WTC11 (cell line): ENCODE measurements around the gene PODN. TPM values are rescaled to one million over a fixed set of nuclear protein-coding genes. Genes with fewer than 3 reads are reported as not detected.

Source experiments
- ATAC-seq: fragments of 200-7000 bp; cut with Tn5 transposase; 2 replicates; pipeline ENCODE4 v1.10.0; 2021; ENCODE audit warnings: mild to moderate bottlenecking, moderate library complexity
- CTCF ChIA-PET: fragments of 300-600 bp; sonication (Branson Sonifier 250); formaldehyde crosslinking; loops from one replicate; lab custom pipeline; 2021; ENCODE audit warnings: antibody characterized with exemption; lab: Charles Lee
- POLR2A ChIA-PET: fragments of 350-600 bp; sonication (Branson Sonifier 250); formaldehyde crosslinking; loops from one replicate; lab custom pipeline; 2021; ENCODE audit warnings: antibody characterized with exemption; lab: Charles Lee
- DNase-seq: peaks from one replicate; pipeline ENCODE4 v3.0.0; 2021; ENCODE audit warnings: low spot score
- H3K27ac Mint-ChIP-seq: 2 replicates; pipeline ENCODE4 v1.8.0; 2021; ENCODE audit warnings: mixed read lengths
- H3K27me3 Mint-ChIP-seq: 2 replicates; pipeline ENCODE4 v1.8.0; 2021; ENCODE audit warnings: low read depth, mild to moderate bottlenecking, moderate library complexity, mixed read lengths
- H3K36me3 Mint-ChIP-seq: 2 replicates; pipeline ENCODE4 v1.8.0; 2021; ENCODE audit warnings: mixed read lengths
- H3K4me1 Mint-ChIP-seq: 2 replicates; pipeline ENCODE4 v1.8.0; 2022; ENCODE audit warnings: mixed read lengths
- H3K4me3 Mint-ChIP-seq: 2 replicates; pipeline ENCODE4 v1.8.0; 2021; ENCODE audit warnings: mild to moderate bottlenecking, moderate library complexity, mixed read lengths
- H3K9me3 Mint-ChIP-seq: 2 replicates; pipeline ENCODE4 v1.8.0; 2021; ENCODE audit warnings: mixed read lengths
- ATF1 ChIP-seq: sonication (generic); formaldehyde crosslinking; IDR thresholded peaks from 2 replicates; pipeline ENCODE4 v1.8.1; 2023; ENCODE audit warnings: mild to moderate bottlenecking, moderate library complexity, missing genetic modification reagents
- ERG ChIP-seq: fragments of 250-450 bp; sonication (Bioruptor Pico); IDR thresholded peaks from 2 replicates; pipeline ENCODE4 v1.8.0; 2021; ENCODE audit warnings: mild to moderate bottlenecking
- ETV6 ChIP-seq: sonication (generic); formaldehyde crosslinking; IDR thresholded peaks from 2 replicates; pipeline ENCODE4 v1.8.1; 2022; ENCODE audit warnings: mild to moderate bottlenecking, missing genetic modification reagents
- FOXK1 ChIP-seq: sonication (generic); formaldehyde crosslinking; IDR thresholded peaks from 2 replicates; pipeline ENCODE4 v1.8.0; 2022; ENCODE audit warnings: mild to moderate bottlenecking, moderate library complexity, missing genetic modification reagents
- JAZF1 ChIP-seq: fragments of 250-450 bp; sonication (Bioruptor Pico); IDR thresholded peaks from 2 replicates; pipeline ENCODE4 v1.9.0; 2021; ENCODE audit warnings: moderate library complexity, mild to moderate bottlenecking, inconsistent platforms
- NFATC4 ChIP-seq: fragments of 250-450 bp; sonication (Bioruptor Pico); IDR thresholded peaks from 2 replicates; pipeline ENCODE4 v1.9.0; 2021; ENCODE audit warnings: mild to moderate bottlenecking
- NFYB ChIP-seq: sonication (generic); formaldehyde crosslinking; conservative IDR thresholded peaks from 2 replicates; pipeline ENCODE4 v1.8.0; 2022; ENCODE audit warnings: low read depth, missing genetic modification reagents
- SP1 ChIP-seq: sonication (generic); formaldehyde crosslinking; conservative IDR thresholded peaks from 2 replicates; pipeline ENCODE4 v1.8.1; 2022; ENCODE audit warnings: missing genetic modification reagents
- TCF7 ChIP-seq: sonication (generic); formaldehyde crosslinking; IDR thresholded peaks from 2 replicates; pipeline ENCODE4 v1.8.0; 2022; ENCODE audit warnings: mild to moderate bottlenecking, low read depth, missing genetic modification reagents, moderate library complexity
- ZNF425 ChIP-seq: fragments of 250-450 bp; sonication (Bioruptor Pico); conservative IDR thresholded peaks from 2 replicates; pipeline ENCODE4 v1.9.0; 2021; ENCODE audit warnings: mild to moderate bottlenecking
- ZNF671 ChIP-seq: fragments of 250-450 bp; sonication (Bioruptor Pico); IDR thresholded peaks from 2 replicates; pipeline ENCODE4 v1.8.0; 2021; ENCODE audit warnings: mild to moderate bottlenecking
- ZSCAN18 ChIP-seq: fragments of 250-450 bp; sonication (Bioruptor Pico); IDR thresholded peaks from 2 replicates; pipeline ENCODE4 v2.1.2; 2022; ENCODE audit warnings: mild to moderate bottlenecking, moderate library complexity
- total RNA-seq: library from RNA; stranded (reverse); gene quantifications from 3 replicates; pipeline ENCODE4 v1.2.3, GENCODE V29; 2021
- TF ChIP-seq, protein P1 (sequence below): sonication (generic); formaldehyde crosslinking; IDR thresholded peaks from 2 replicates; pipeline ENCODE4 v1.8.1; 2023; ENCODE audit warnings: mild to moderate bottlenecking, missing genetic modification reagents, borderline replicate concordance
- TF ChIP-seq, protein P2 (sequence below): fragments of 250-450 bp; sonication (Bioruptor Pico); IDR thresholded peaks from 2 replicates; pipeline ENCODE4 v1.9.0; 2021; ENCODE audit warnings: mild to moderate bottlenecking
- TF ChIP-seq, protein P3 (sequence below): sonication (generic); formaldehyde crosslinking; IDR thresholded peaks from 2 replicates; pipeline ENCODE4 v1.8.1; 2023; ENCODE audit warnings: mild to moderate bottlenecking, missing genetic modification reagents

PODN gene
- total RNA-seq, 1 experiment from 2014 or later, result 0.48 TPM

- TF ChIP-seq ZSCAN18 (CRISPR knock-in tag), result no peak
Measured at GRCh38 chr1:53083636-53084588, 21.9 kb downstream of the PODN start (continued).

DNA sequence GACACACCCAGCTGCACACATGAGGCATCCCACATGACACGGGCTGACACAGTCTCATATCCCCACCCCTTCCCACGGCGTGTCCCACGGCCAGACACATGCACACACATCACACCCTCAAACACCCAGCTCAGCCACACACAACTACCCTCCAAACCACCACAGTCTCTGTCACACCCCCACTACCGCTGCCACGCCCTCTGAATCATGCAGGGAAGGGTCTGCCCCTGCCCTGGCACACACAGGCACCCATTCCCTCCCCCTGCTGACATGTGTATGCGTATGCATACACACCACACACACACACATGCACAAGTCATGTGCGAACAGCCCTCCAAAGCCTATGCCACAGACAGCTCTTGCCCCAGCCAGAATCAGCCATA, 22.6 kb downstream of the PODN start:
- CTCF ChIA-PET, result no interaction called here

GRCh38 chr1:53085405-53085804, 23.4 kb downstream of the PODN start:
- no peak for DNase-seq
- Mint-ChIP-seq H3K9me3 (no peaks in the 10 kb centered on the region), H3K27me3 (no peaks in the 10 kb centered on the region; the same call in 1 of the 2 replicates), H3K36me3 (no peaks in the 10 kb centered on the region), H3K4me3 (no peak overlapping the region), H3K27ac (no peak overlapping the region), H3K4me1 (peaks cover 13% of the 10 kb centered on the region)
- ATAC-seq, result no peak
- ChIA-PET CTCF (interaction anchor here (0.5 kb wide), 1 partner anchor 42 kb away, joined by 3 read pairs; no protein-coding TSS in a partner anchor), POLR2A (no interaction called here)
- TF ChIP-seq JAZF1 (CRISPR knock-in tag), result no peak
- no peak for TF ChIP-seq FOXK1 (CRISPR knock-in tag)
- TF ChIP-seq ZNF671, result no peak
- no peak for TF ChIP-seq ERG (CRISPR knock-in tag)
- TF ChIP-seq ATF1 (CRISPR knock-in tag), result no peak
- TF ChIP-seq, protein P1, sequence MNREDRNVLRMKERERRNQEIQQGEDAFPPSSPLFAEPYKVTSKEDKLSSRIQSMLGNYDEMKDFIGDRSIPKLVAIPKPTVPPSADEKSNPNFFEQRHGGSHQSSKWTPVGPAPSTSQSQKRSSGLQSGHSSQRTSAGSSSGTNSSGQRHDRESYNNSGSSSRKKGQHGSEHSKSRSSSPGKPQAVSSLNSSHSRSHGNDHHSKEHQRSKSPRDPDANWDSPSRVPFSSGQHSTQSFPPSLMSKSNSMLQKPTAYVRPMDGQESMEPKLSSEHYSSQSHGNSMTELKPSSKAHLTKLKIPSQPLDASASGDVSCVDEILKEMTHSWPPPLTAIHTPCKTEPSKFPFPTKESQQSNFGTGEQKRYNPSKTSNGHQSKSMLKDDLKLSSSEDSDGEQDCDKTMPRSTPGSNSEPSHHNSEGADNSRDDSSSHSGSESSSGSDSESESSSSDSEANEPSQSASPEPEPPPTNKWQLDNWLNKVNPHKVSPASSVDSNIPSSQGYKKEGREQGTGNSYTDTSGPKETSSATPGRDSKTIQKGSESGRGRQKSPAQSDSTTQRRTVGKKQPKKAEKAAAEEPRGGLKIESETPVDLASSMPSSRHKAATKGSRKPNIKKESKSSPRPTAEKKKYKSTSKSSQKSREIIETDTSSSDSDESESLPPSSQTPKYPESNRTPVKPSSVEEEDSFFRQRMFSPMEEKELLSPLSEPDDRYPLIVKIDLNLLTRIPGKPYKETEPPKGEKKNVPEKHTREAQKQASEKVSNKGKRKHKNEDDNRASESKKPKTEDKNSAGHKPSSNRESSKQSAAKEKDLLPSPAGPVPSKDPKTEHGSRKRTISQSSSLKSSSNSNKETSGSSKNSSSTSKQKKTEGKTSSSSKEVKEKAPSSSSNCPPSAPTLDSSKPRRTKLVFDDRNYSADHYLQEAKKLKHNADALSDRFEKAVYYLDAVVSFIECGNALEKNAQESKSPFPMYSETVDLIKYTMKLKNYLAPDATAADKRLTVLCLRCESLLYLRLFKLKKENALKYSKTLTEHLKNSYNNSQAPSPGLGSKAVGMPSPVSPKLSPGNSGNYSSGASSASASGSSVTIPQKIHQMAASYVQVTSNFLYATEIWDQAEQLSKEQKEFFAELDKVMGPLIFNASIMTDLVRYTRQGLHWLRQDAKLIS (CRISPR knock-in tag), result no peak
- TF ChIP-seq ETV6, result no peak
- no peak for TF ChIP-seq NFATC4
- TF ChIP-seq, protein P2, sequence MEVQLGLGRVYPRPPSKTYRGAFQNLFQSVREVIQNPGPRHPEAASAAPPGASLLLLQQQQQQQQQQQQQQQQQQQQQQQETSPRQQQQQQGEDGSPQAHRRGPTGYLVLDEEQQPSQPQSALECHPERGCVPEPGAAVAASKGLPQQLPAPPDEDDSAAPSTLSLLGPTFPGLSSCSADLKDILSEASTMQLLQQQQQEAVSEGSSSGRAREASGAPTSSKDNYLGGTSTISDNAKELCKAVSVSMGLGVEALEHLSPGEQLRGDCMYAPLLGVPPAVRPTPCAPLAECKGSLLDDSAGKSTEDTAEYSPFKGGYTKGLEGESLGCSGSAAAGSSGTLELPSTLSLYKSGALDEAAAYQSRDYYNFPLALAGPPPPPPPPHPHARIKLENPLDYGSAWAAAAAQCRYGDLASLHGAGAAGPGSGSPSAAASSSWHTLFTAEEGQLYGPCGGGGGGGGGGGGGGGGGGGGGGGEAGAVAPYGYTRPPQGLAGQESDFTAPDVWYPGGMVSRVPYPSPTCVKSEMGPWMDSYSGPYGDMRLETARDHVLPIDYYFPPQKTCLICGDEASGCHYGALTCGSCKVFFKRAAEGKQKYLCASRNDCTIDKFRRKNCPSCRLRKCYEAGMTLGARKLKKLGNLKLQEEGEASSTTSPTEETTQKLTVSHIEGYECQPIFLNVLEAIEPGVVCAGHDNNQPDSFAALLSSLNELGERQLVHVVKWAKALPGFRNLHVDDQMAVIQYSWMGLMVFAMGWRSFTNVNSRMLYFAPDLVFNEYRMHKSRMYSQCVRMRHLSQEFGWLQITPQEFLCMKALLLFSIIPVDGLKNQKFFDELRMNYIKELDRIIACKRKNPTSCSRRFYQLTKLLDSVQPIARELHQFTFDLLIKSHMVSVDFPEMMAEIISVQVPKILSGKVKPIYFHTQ (CRISPR knock-in tag), result no peak
- TF ChIP-seq SP1 (CRISPR knock-in tag), result no peak
- TF ChIP-seq TCF7 (CRISPR knock-in tag), result no peak
- no peak for TF ChIP-seq NFYB (CRISPR knock-in tag)
- TF ChIP-seq, protein P3, sequence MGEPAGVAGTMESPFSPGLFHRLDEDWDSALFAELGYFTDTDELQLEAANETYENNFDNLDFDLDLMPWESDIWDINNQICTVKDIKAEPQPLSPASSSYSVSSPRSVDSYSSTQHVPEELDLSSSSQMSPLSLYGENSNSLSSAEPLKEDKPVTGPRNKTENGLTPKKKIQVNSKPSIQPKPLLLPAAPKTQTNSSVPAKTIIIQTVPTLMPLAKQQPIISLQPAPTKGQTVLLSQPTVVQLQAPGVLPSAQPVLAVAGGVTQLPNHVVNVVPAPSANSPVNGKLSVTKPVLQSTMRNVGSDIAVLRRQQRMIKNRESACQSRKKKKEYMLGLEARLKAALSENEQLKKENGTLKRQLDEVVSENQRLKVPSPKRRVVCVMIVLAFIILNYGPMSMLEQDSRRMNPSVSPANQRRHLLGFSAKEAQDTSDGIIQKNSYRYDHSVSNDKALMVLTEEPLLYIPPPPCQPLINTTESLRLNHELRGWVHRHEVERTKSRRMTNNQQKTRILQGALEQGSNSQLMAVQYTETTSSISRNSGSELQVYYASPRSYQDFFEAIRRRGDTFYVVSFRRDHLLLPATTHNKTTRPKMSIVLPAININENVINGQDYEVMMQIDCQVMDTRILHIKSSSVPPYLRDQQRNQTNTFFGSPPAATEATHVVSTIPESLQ (CRISPR knock-in tag), result no peak

More for the DNA sequence above, 22.6 kb downstream of the PODN start:
- H3K9me3 Mint-ChIP-seq, result no peaks in the 10 kb centered on the region
- POLR2A ChIA-PET, result no interaction called here
- DNase-seq (no peak), ATAC-seq (no peak)
- H3K4me3 Mint-ChIP-seq, result no peak overlapping the region
- H3K36me3 Mint-ChIP-seq, result no peaks in the 10 kb centered on the region
- H3K4me1 Mint-ChIP-seq, result peaks cover 13% of the 10 kb centered on the region
- peak overlapping the region; percentile 80; the same call in 1 of the 2 replicates for H3K27ac Mint-ChIP-seq
- H3K27me3 Mint-ChIP-seq, result no peaks in the 10 kb centered on the region; the same call in 1 of the 2 replicates
- no peak for TF ChIP-seq ZNF425 (CRISPR knock-in tag)
- TF ChIP-seq, all 79 proteins: peak for 0
